Measurements from ENCODE around the gene WWOX. TPM values are rescaled to one million over a fixed set of nuclear protein-coding genes. Genes with fewer than 3 reads are reported as not detected.

Gene WWOX
- total and polyA plus RNA-seq, 2 of the 13 experiments (the other 11 are each of a cell fraction or from before 2014, with no cell fraction given), result 9.1 to 37.4 TPM

- ATAC-seq (no peak), DNase-seq (ENCODE audit: low spot score) (no peak), FAIRE-seq (no peak)
- intact Hi-C loops (cut with micrococcal nuclease; ENCODE audit: unreplicated experiment) (no loop called here), in situ Hi-C loops (cut with HindIII; ENCODE audit: extremely low pct_ligation_motif_present, low pct_unique_long_range_greater_than_20kb) (no loop called here)
- Histone ChIP-seq H3K27me3 (ENCODE audit: control insufficient read depth in 1 of 2, insufficient read depth in 2 of 2, low read length in 2 of 2) (no peaks in the 10 kb centered on the region), H3K79me2 (ENCODE audit: insufficient read depth, low read length) (no peaks in the 10 kb centered on the region), H3K9ac (ENCODE audit: insufficient read depth, low read depth, low read length) (no peak overlapping the region), H3K36me3 (replicated peaks in 1 of 2; ENCODE audit: control insufficient read depth in 1 of 2, insufficient read depth in 2 of 2, low read length in 2 of 2) (no peaks in the 10 kb centered on the region), H3K27ac (ENCODE audit: extremely low read length, insufficient read depth, low read length) (no peak overlapping the region), H4K20me1 (ENCODE audit: insufficient read depth, low read length) (no peaks in the 10 kb centered on the region), H3K4me2 (ENCODE audit: low read depth, low read length) (no peak overlapping the region), H2AFZ (ENCODE audit: low read length) (no peak overlapping the region), H3K9me3 (ENCODE audit: low read length) (no peaks in the 10 kb centered on the region), H3K4me1 (ENCODE audit: insufficient read depth, low read length) (no peaks in the 10 kb centered on the region), H3K4me3 (replicated peaks in 1 of 3; ENCODE audit: insufficient read depth in 1 of 3, low read depth in 2 of 3, low read length in 3 of 3) (no peak overlapping the region)
- WGBS (ENCODE audit: low lambda C conversion rate), result 58% methylated on average over 2 of the region's 2 CpGs
- ChIA-PET POLR2A (no interaction called here), CTCF (ENCODE audit: low intra/inter-chr PET ratio, low total read pairs) (no interaction called here)
- no TSS peak for BruUV-seq (replicated peaks)
- TF ChIP-seq ZNF75D (CRISPR knock-in tag; IDR thresholded peaks at IDR 0.05; ENCODE audit: borderline replicate concordance) (no peak), PHF20 (CRISPR knock-in tag; IDR thresholded peaks at IDR 0.05) (no peak), ZNF792 (CRISPR knock-in tag; IDR thresholded peaks at IDR 0.05) (no peak), CEBPG (CRISPR knock-in tag; IDR thresholded peaks at IDR 0.05) (no peak), NFKB2 (CRISPR knock-in tag; IDR thresholded peaks at IDR 0.05; ENCODE audit: borderline replicate concordance) (no peak), ZNF407 (CRISPR knock-in tag; IDR thresholded peaks at IDR 0.05; ENCODE audit: not compliant biosample characterization) (no peak), DZIP1 (CRISPR knock-in tag; IDR thresholded peaks at IDR 0.05) (no peak), NONO (IDR thresholded peaks at IDR 0.05) (no peak), NONO (CRISPR knock-in tag; conservative IDR thresholded peaks at IDR 0.05) (no peak), ZMYM3 (CRISPR knock-in tag; IDR thresholded peaks at IDR 0.05) (no peak)
- TF ChIP-seq, protein P1, sequence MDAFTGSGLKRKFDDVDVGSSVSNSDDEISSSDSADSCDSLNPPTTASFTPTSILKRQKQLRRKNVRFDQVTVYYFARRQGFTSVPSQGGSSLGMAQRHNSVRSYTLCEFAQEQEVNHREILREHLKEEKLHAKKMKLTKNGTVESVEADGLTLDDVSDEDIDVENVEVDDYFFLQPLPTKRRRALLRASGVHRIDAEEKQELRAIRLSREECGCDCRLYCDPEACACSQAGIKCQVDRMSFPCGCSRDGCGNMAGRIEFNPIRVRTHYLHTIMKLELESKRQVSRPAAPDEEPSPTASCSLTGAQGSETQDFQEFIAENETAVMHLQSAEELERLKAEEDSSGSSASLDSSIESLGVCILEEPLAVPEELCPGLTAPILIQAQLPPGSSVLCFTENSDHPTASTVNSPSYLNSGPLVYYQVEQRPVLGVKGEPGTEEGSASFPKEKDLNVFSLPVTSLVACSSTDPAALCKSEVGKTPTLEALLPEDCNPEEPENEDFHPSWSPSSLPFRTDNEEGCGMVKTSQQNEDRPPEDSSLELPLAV (CRISPR knock-in tag; conservative IDR thresholded peaks at IDR 0.05; ENCODE audit: low read depth), result no peak
Measured at GRCh38 chr16:78945336-78945735, 845.9 kb downstream of the WWOX start.
